GM18868 (cell line): ENCODE results near the gene POTEB2.
"Not testable (repeated sequence)": the region's sequence is repeated elsewhere in the genome, so short reads cannot be mapped to it uniquely, and the experiment has no call there.

Experiments
- ATAC-seq: cut with Tn5 transposase; IDR thresholded peaks from one replicate; pipeline ENCODE4 v1.9.1; 2021; ENCODE audit warnings: mild to moderate bottlenecking, moderate library complexity; ENCODE audit not compliant: unreplicated experiment

POTEB2 gene

GRCh38 chr15:20866214-20866613 lies at the start of gene POTEB2:
Gene POTEB2, minus strand, starts transcription at chr15:20866314. Its CDS starts 33 bp downstream, at chr15:20866281.
- not testable (repeated sequence) for ATAC-seq

- ATAC-seq, result not testable (repeated sequence)
Measured at GRCh38 chr15:20879916-20880315, 13.8 kb upstream of the POTEB2 start.

- not testable (repeated sequence) for ATAC-seq
Measured at GRCh38 chr15:20878464-20878863, 12.3 kb upstream of the POTEB2 start.

DNA sequence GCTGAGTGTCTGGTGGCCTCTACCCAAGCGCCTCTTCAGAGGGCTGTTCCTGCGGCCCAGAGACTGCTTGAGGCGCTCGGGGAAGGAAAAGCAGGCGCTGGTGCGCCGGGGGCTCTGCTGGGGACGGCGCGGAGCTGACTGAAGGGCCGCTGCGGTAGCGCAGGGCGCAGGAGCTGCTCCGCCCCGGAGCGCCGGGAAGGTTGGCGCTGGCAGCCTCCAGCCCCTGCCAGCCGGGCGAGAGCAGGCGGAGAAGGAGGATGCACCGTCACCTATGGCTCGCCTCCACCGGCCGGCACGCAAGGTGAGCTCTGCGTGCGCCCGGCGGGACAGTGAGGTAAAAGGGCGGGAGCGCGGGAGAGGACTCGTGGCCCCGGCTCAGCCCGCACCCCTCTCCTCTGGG lies 11.7 kb upstream of the POTEB2 start:
- ATAC-seq, result not testable (repeated sequence)
